C1 segment of cervical spinal cord (tissue), 14 donors: ENCODE measurements around the gene GRIFIN.

Experiments
- DNase-seq, 14 donors: peaks; one replicate each; lab custom pipeline; 2025; lab: John Stamatoyannopoulos, UW

The GRIFIN gene

GRCh38 chr7:2476298-2476697 is at the start of gene GRIFIN:
Gene GRIFIN, minus strand, starts transcription at chr7:2476398. Its CDS starts 15 bp downstream, at chr7:2476383.
- no peak for DNase-seq

DNA sequence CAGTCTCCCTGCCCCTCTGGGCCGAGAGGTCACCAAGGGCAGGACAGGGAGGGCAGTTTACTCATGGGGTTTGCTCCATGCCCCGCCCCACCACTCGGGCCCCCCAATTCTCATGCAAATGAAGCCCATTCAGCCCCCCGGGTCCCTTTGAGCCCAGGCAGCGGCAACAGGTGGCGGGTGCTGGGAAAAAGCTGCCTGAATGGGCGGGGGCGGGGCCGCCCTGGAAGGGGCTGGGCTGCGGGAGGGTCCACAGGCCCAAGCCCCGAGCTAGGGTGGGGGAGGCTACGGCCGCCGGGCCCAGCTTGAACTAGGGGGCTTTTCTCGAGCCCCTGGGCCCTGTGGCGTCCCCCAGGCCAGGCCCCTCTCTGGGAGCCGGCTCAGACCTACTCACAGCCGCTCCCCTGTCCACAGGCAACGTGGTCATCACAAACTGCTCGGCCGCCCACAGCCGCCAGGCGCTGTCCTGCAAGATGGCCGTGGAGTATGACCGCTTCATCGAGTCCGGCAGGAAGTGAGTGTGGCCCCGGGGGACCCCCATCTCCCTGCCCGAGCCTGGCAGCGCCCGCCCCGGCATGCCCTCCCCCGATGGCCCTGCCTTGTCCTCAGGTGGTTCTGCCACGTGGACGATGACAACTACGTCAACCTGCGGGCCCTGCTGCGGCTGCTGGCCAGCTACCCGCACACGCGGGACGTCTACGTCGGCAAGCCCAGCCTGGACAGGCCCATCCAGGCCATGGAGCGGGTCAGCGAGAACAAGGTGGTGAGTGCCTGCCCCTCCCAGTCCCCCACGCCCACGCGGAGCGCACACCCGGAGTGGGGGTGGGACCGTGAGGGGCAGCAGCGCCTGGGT is 48.8 kb upstream of the GRIFIN start:
- DNase-seq: no peak

GRCh38 chr7:2523941-2524807 is 48.0 kb upstream of the GRIFIN start:
- peak in 12 of 14 donors; percentile 32 to 94 (median 82) for DNase-seq

- peak in 1 of 14 donors; percentile 59 for DNase-seq
These were observed 47.3 kb upstream of the GRIFIN start for GRCh38 chr7:2523461-2523936.

- DNase-seq: no peak
These were observed 46.7 kb upstream of the GRIFIN start for GRCh38 chr7:2522780-2523433.

DNA sequence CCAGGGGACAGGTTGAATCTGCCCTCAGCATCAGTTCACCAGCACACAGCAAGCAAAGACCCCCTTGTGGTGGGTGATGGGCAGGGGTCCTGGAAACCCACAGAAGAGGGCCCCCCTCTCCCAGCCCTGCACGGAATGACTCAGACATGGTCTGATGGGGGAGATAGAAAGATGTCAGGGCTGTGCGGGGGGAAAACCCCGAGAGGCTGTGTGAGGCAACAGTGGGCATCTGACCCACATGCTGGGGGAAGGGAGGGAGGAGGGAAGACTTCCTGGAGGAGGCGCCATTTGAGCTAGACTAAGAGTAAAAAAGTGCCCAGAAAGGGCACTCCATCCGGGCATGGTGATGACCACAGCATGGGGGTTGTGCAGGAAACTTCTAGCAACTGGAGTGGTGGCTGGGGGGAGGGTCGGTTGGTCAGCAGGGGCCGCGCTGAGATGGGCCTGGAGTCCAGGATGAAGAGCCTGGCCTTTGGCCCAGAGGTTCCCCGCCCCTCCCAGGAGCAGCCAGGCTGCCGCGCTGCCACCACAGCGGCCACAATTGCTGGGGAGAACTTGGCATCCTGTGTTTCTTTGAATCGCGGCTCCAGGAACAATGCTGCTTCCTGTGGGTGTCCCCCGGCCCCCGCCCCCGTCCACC is 45.9 kb upstream of the GRIFIN start:
- peak in 5 of 14 donors; percentile 16 to 56 (median 26) for DNase-seq

- DNase-seq: no peak
These were observed 45.1 kb upstream of the GRIFIN start for GRCh38 chr7:2521341-2521745.

DNA sequence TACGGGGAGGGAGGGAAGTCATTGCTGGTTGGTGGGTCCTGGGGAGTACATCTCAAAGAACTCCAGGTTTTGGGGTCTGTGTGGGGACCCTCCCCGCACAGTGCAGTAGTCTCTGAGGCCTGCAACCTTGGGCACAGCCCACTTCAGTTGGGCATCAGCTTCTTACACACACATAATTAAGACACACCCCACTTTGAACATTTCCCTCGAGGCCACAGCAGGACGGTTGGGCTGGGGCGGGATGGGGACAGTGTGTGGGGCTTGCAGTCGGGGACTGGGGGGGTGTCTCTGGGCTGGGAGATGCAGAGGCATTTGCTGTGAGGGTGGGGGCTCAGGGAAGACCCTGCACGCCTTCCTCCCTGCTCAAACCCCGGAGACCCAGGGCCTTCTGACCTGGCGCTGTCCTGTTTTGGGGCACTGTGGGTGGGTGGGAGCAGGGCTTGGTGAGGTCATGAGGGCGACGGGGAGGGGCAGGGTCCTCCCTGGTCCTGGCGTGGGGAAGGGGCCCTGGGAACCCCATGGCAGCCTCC is 44.6 kb upstream of the GRIFIN start:
- DNase-seq: no peak

DNA sequence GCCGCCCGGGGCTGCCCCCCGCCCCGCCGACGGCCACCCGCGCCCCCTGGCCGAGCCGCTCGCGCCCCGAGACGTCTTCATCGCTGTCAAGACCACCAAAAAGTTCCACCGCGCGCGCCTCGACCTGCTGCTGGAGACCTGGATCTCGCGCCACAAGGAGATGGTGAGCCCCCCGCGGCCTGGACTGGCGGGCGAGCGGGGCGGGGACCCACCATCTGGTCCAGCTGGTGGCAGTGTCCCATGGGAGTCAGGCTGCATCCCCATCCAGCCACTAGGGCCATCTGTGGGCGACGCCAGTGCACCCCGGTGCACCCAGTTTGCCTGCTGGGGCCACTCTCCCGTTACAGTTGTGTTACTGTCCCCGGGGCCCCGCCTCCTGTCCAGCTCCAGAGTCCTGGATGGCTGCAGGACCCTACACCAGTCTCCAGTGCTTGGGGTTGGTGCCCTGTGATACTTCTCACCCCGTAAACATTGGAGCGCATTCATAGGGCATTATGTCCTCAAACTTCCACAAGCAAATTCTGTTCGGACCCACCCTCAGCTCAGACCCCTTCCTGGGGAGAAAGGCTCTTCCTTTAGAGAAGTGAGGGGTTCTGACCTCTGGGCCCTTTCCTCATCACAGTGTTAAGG is 44.0 kb upstream of the GRIFIN start:
- no peak for DNase-seq

GRCh38 chr7:2519119-2519930 is 43.1 kb upstream of the GRIFIN start, which contains the start of gene LFNG:
Gene LFNG, plus strand, starts transcription at chr7:2519774. Its CDS starts 88 bp downstream, at chr7:2519862.
- peak in 13 of 14 donors; percentile 43 to 89 (median 73) for DNase-seq

DNA sequence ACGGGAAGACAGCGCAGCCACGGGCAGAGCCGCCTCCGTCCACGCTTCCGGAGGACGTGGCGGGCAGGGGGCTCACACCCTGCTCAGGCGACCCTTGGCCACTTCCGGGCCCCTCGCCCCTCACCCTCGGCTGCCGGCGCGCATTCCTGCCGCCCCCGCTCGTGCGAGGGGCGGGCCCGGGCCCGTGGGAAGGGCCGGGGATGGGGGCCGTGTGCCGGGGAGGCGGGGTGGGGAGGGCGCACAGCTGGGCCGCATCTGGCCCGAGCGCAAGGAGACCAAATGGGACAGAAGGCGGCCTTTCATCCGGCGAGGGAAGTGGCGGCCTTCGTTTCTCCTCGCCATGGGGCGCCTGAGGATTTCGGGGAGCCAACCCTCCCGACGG is 42.5 kb upstream of the GRIFIN start:
- no peak for DNase-seq

- peak in 1 of 14 donors; percentile 78 for DNase-seq
These were observed 41.7 kb upstream of the GRIFIN start for GRCh38 chr7:2517678-2518507.

GRCh38 chr7:2517026-2517425 is 40.8 kb upstream of the GRIFIN start:
- no peak for DNase-seq

DNA sequence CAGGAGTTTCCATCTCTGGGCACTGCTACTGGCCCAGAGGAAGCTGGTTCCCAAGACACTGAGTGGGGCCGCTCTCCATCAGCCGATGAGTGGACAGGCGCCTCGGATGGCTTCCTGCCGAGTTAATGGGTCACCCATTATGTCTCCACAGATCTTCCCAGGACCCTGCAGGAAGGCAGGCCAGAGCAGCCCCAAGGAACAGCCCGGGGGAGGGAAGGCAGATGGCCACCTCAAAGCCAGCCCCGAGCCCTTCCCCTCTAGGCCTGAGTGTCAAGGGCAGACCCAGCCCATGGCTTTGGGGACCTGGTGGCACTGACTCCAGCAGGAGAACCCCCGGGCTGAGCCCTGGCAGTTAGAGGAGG is 40.0 kb upstream of the GRIFIN start:
- no peak for DNase-seq

- DNase-seq: peak in 2 of 14 donors; percentile 12 to 51
These were observed 39.4 kb upstream of the GRIFIN start for GRCh38 chr7:2515424-2516193.

DNA sequence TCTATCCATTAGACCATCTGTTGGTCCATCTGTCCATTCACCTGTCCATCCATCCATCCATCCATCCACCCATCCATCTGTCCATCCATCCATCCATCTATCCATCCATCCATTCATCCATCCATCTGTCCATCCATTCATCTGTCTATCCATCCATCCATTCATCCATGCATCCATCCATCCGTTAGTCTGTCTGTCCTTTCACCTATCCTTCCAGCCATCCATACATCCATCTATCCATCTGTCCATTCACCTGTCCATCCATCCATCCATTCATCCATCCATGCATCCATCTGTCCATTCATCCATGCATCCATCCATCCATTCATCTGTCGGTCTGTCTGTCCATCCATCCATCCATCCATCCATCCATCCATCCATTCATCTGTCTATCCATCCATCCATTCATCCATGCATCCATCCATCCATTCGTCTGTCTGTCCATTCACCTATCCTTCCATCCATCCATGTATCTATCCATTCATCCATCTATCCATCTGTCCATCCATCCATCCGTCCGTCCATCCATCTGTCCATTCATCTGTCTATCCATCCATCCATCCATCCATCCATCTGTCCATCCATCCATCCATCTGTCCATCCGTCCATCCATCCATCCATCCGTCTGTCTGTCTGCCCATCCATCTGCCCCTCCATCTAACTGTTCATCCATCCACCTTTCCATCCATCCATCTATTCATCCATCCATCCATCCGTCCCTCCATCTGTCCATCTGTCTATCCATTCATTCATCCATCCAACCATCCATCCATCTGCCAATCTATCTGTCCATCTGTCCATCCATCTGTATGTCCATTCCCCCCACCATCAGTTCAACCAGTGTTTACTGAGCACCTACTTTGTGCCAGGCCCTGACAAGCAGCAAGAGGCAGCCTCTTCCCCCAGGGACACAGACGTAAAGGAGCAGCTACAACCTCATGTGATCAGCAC is 38.5 kb upstream of the GRIFIN start:
- DNase-seq: no peak

- no peak for DNase-seq
These were observed 37.5 kb upstream of the GRIFIN start for GRCh38 chr7:2513702-2514101.
